Fibroblast of the aortic adventitia (primary cell): ENCODE measurements around the gene ZNF628. TPM values are rescaled to one million over a fixed set of nuclear protein-coding genes. Genes with fewer than 3 reads are reported as not detected.

Experiments used
- DNase-seq: peaks from one replicate; pipeline ENCODE4 v3.0.0-alpha.2; 2010; ENCODE audit warnings: low read depth
- H3K4me3 ChIP-seq: 2 replicates; pipeline ENCODE4 v1.5.1; 2011; ENCODE audit warnings: low read depth, mild to moderate bottlenecking, control low read depth, low read length, moderate library complexity
- total RNA-seq: library from RNA; depleted of rRNA; stranded (reverse); fragments of >200 nt; gene quantifications from 2 replicates; pipeline ENCODE4 v1.2.3, GENCODE V29; 2012; ENCODE audit warnings: low replicate concordance
- TF ChIP-seq, protein P1 (sequence below): IDR thresholded peaks from 2 replicates; pipeline ENCODE4 v1.5.1; 2011; ENCODE audit warnings: mild to moderate bottlenecking, low read length, control low read depth, inconsistent platforms; ENCODE audit not compliant: insufficient read depth

Gene ZNF628
- total RNA-seq, 1 donor = 3.8 TPM

- DNase-seq = no peak
- H3K4me3 ChIP-seq = no peak overlapping the region
- TF ChIP-seq, protein P1, sequence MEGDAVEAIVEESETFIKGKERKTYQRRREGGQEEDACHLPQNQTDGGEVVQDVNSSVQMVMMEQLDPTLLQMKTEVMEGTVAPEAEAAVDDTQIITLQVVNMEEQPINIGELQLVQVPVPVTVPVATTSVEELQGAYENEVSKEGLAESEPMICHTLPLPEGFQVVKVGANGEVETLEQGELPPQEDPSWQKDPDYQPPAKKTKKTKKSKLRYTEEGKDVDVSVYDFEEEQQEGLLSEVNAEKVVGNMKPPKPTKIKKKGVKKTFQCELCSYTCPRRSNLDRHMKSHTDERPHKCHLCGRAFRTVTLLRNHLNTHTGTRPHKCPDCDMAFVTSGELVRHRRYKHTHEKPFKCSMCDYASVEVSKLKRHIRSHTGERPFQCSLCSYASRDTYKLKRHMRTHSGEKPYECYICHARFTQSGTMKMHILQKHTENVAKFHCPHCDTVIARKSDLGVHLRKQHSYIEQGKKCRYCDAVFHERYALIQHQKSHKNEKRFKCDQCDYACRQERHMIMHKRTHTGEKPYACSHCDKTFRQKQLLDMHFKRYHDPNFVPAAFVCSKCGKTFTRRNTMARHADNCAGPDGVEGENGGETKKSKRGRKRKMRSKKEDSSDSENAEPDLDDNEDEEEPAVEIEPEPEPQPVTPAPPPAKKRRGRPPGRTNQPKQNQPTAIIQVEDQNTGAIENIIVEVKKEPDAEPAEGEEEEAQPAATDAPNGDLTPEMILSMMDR = no peak
Measured at GRCh38 chr19:55508120-55508519, 31.7 kb downstream of the ZNF628 start.

DNA sequence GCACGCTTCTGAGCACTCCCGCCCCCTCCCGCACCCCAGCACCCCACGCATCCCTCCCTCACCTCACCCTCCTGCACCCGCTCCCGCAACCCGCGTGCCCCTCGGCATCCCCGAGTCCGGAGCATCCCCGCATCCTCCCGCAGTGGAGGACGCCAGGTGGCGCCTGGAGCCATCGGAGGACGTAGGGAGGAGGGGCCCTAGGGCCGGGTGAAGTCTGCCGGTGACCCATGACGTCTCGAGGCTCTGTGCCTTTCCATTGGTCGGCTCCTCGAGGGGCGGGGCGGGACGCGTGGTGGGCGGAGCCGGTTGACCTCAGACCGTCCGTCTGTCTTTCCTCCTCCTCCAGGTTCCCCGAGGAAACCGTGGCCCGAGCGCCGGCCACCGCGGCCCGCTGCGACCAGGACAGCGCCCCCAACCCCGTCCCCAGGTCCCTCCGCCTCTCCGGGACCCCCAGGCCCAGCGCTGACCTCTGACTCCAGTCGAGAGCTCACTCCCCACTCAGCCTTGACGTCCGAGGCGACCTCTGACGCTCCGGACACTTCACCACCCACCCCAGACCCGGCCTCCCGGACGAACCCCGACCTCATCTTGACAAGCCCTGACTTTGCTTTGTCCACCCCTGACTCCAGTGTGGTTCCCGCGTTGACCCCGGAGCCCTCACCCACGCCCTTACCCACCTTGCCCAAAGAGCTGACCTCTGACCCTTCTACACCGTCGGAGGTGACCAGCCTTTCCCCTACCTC, 40.6 kb downstream of the ZNF628 start:
- peak overlapping the region; percentile 49 for H3K4me3 ChIP-seq
- TF ChIP-seq, protein P1 = peak; percentile 93
- DNase-seq = peak; percentile 92

- no peak overlapping the region for H3K4me3 ChIP-seq
- DNase-seq = peak; percentile 73
- TF ChIP-seq, protein P1 = no peak
Measured at GRCh38 chr19:55519451-55520311, 43.3 kb downstream of the ZNF628 start.

- H3K4me3 ChIP-seq = no peak overlapping the region
- no peak for DNase-seq
- TF ChIP-seq, protein P1 = no peak
Measured at GRCh38 chr19:55520691-55521292, 44.4 kb downstream of the ZNF628 start.

- TF ChIP-seq, protein P1 = no peak
- H3K4me3 ChIP-seq = no peak overlapping the region
- no peak for DNase-seq
Measured at GRCh38 chr19:55525289-55526101, 49.1 kb downstream of the ZNF628 start.
